ENCODE measurements around the gene BBS9.

GRCh38 chr7:33646891-33647391 is 517.6 kb downstream of the BBS9 start:
- TF ChIP-seq, protein P1, sequence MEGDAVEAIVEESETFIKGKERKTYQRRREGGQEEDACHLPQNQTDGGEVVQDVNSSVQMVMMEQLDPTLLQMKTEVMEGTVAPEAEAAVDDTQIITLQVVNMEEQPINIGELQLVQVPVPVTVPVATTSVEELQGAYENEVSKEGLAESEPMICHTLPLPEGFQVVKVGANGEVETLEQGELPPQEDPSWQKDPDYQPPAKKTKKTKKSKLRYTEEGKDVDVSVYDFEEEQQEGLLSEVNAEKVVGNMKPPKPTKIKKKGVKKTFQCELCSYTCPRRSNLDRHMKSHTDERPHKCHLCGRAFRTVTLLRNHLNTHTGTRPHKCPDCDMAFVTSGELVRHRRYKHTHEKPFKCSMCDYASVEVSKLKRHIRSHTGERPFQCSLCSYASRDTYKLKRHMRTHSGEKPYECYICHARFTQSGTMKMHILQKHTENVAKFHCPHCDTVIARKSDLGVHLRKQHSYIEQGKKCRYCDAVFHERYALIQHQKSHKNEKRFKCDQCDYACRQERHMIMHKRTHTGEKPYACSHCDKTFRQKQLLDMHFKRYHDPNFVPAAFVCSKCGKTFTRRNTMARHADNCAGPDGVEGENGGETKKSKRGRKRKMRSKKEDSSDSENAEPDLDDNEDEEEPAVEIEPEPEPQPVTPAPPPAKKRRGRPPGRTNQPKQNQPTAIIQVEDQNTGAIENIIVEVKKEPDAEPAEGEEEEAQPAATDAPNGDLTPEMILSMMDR (IDR thresholded peaks at IDR 0.05; ENCODE audit: extremely low read depth in 1 of 2, insufficient read depth in 1 of 2, low read depth in 1 of 2, low read length in 2 of 2), result no peak
- no peak for TF ChIP-seq POLR2AphosphoS5 (IDR thresholded peaks at IDR 0.05; ENCODE audit: insufficient read depth, low read depth, low read length)
- TF ChIP-seq, protein P2, sequence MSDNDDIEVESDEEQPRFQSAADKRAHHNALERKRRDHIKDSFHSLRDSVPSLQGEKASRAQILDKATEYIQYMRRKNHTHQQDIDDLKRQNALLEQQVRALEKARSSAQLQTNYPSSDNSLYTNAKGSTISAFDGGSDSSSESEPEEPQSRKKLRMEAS (IDR thresholded peaks at IDR 0.05; ENCODE audit: insufficient read depth, insufficient read length), result no peak
- no peak for TF ChIP-seq GATA2 (IDR thresholded peaks at IDR 0.05; ENCODE audit: insufficient read depth, insufficient read length, low read depth, low read length)
- TF ChIP-seq MYC (IDR thresholded peaks at IDR 0.05; ENCODE audit: low read depth, low read length), result no peak
- TF ChIP-seq POLR2A (IDR thresholded peaks at IDR 0.05; ENCODE audit: low read depth, low read length), result no peak
- no peak for TF ChIP-seq EZH2 (IDR thresholded peaks at IDR 0.05; ENCODE audit: borderline replicate concordance, low read depth, low read length, severe bottlenecking)
- no peak for TF ChIP-seq JUN (IDR thresholded peaks at IDR 0.05; ENCODE audit: borderline replicate concordance, insufficient read depth, insufficient read length, low read depth)
- no peak for TF ChIP-seq FOS (IDR thresholded peaks at IDR 0.05; ENCODE audit: borderline replicate concordance, insufficient read depth, low read length)

All from endothelial cell of umbilical vein (primary cell).